GM12878 (cell line): ENCODE data around the gene BUB3. TPM values are rescaled to one million over a fixed set of nuclear protein-coding genes. Genes with fewer than 3 reads are reported as not detected.

Experiments
- ATAC-seq: fragments of 200-7000 bp; cut with Tn5 transposase; 3 replicates; pipeline ENCODE4 v1.9.1; 2020; ENCODE audit warnings: mild to moderate bottlenecking, moderate library complexity
- BruUV-seq: library from RNA; stranded (reverse); fragments of 400-500 nt; replicated peaks from 2 replicates; lab custom pipeline; 2021; lab: Mats Ljungman, UMichigan
- CTCF ChIA-PET: fragments of 300-600 bp; sonication (Branson Sonifier 250); formaldehyde crosslinking; extraction: SDS; loops from one replicate; lab custom pipeline; 2021; ENCODE audit warnings: inconsistent platforms; lab: Yijun Ruan, JAX
- POLR2A ChIA-PET: fragments of 350-600 bp; formaldehyde crosslinking; extraction: SDS; loops from one replicate; lab custom pipeline; 2021; ENCODE audit warnings: inconsistent platforms; lab: Charles Lee
- RAD21 ChIA-PET: fragments of 300-600 bp; sonication (Branson Sonifier 250); formaldehyde crosslinking; loops from one replicate; lab custom pipeline; 2023; ENCODE audit warnings: antibody characterized with exemption; ENCODE audit not compliant: unreplicated experiment; lab: Charles Lee
- SMC1A ChIA-PET: fragments of 300-600 bp; sonication (Branson Sonifier 250); formaldehyde crosslinking; loops from one replicate; lab custom pipeline; 2023; ENCODE audit not compliant: unreplicated experiment, uncharacterized antibody; lab: Charles Lee
- DNase-seq: peaks from one replicate; pipeline ENCODE4 v3.0.0-alpha.2; 2011; ENCODE audit warnings: low read depth, low spot score
- FAIRE-seq: peaks from 3 replicates; lab custom pipeline; 2011; peaks lifted over from hg19 to GRCh38; lab: Jason Lieb, UNC
- H2AFZ ChIP-seq: 2 replicates; pipeline ENCODE4 v1.6.0; 2011; ENCODE audit warnings: low read depth, low read length, control low read depth; ENCODE audit not compliant: control insufficient read depth
- H3K27ac ChIP-seq: 2 replicates; pipeline ENCODE4 v1.5.1; 2011; ENCODE audit warnings: control low read depth; ENCODE audit not compliant: control insufficient read depth, insufficient read depth
- H3K27me3 ChIP-seq, 2 experiments: replicated peaks in 1 of 2; 2 replicates each; pipeline versions ENCODE4 v1.6.0 to v1.6.1; 2011; ENCODE audit warnings: low read length in 1 of 2; ENCODE audit not compliant: control insufficient read depth in 2 of 2, insufficient read depth in 2 of 2
- H3K36me3 ChIP-seq, 2 experiments: 2 replicates each; pipeline ENCODE4 v1.5.1; 2011; ENCODE audit warnings: low read length in 1 of 2; ENCODE audit not compliant: control insufficient read depth in 2 of 2, insufficient read depth in 2 of 2
- H3K4me1 ChIP-seq: 2 replicates; pipeline ENCODE4 v1.6.1; 2011; ENCODE audit warnings: mild to moderate bottlenecking, low read length, moderate library complexity, mixed read lengths; ENCODE audit not compliant: control insufficient read depth, insufficient read depth
- H3K4me2 ChIP-seq: 2 replicates; pipeline ENCODE4 v1.6.0; 2011; ENCODE audit warnings: control low read depth; ENCODE audit not compliant: control insufficient read depth, insufficient read depth
- H3K4me3 ChIP-seq: fragments of 200-600 bp; sonication (generic); 2 replicates; pipeline ENCODE4 v1.5.1; 2016
- H3K79me2 ChIP-seq: 2 replicates; pipeline ENCODE4 v1.6.0; 2011; ENCODE audit warnings: low read length; ENCODE audit not compliant: control insufficient read depth, insufficient read depth
- H3K9ac ChIP-seq: 2 replicates; pipeline ENCODE4 v1.8.0; 2011; ENCODE audit warnings: low read length, control low read depth, mixed read lengths; ENCODE audit not compliant: control insufficient read depth, insufficient read depth
- H3K9me3 ChIP-seq: replicated peaks from 3 replicates; pipeline ENCODE4 v1.5.1; 2011; ENCODE audit warnings: mild to moderate bottlenecking, low read length; ENCODE audit not compliant: control insufficient read depth, insufficient read depth
- H4K20me1 ChIP-seq: 2 replicates; pipeline ENCODE4 v1.6.0; 2011; ENCODE audit not compliant: control insufficient read depth, insufficient read depth
- CBFB ChIP-seq: IDR thresholded peaks from 2 replicates; pipeline ENCODE4 v1.6.1; 2016; ENCODE audit warnings: antibody characterized with exemption, low read depth
- CBX3 ChIP-seq: fragments of 200-600 bp; sonication (generic); IDR thresholded peaks from 2 replicates; pipeline ENCODE4 v1.6.1; 2016; ENCODE audit warnings: low read depth, borderline replicate concordance
- EP300 ChIP-seq, 2 experiments: fragments of 150-350 bp in 1 of 2; IDR thresholded peaks; 2 replicates each; pipeline ENCODE4 v1.6.1; 2011 to 2012; ENCODE audit warnings: low read depth in 2 of 2, low read length in 2 of 2, borderline replicate concordance in 1 of 2, improper control_type of control experiment in 1 of 2, inconsistent platforms in 1 of 2; ENCODE audit not compliant: control insufficient read depth in 1 of 2
- POLR2AphosphoS2 ChIP-seq: IDR thresholded peaks from 2 replicates; pipeline ENCODE4 v1.6.1; 2011; ENCODE audit warnings: low read depth, mild to moderate bottlenecking, low read length, improper control_type of control experiment, moderate library complexity
- TBL1XR1 ChIP-seq: IDR thresholded peaks from 2 replicates; pipeline ENCODE4 v1.6.1; 2012; ENCODE audit warnings: low read depth, low read length, improper control_type of control experiment
- ZNF274 ChIP-seq: IDR thresholded peaks from one replicate; pipeline ENCODE4 v1.8.0; 2011; ENCODE audit not compliant: insufficient read length, insufficient read depth
- WGBS: methylation state at CpG from one replicate; pipeline ENCODE4 v1.1.6; 2016; ENCODE audit warnings: low lambda C conversion rate; ENCODE audit not compliant: insufficient replicate concordance, insufficient coverage; ENCODE audit errors: missing lambda C conversion rate; 5-methylcytosine and 5-hydroxymethylcytosine counted together
- in situ Hi-C: fragments of 300-500 bp; cut with MboI; formaldehyde crosslinking; loops from 9 replicates; pipeline ENCODE4 v1.14.3; 2018; ENCODE audit warnings: mixed read lengths
- intact Hi-C: fragments of 100-400 bp; cut with micrococcal nuclease; formaldehyde crosslinking; loops from one replicate; pipeline ENCODE4 v1.14.2; 2022; ENCODE audit not compliant: unreplicated experiment
- polyA plus RNA-seq, 11 experiments: library from polyadenylated mRNA; depleted of rRNA in 4 of 11; unstranded in 6 of 11; stranded (reverse) in 5 of 11; fragments of >200 nt; fragmentation: Nextera tagmentation in 4 of 11; fragmentation: Illumina TruSeq in 1 of 11; extraction: Ambion mirVana in 4 of 11; extraction: Trizol in 1 of 11; gene quantifications; 1 replicate in 1 of 11; 2 replicates in 10 of 11; pipeline versions ENCODE4 v1.2.1 to v1.2.3, GENCODE V29; 2011 to 2016; ENCODE audit warnings: inconsistent platforms in 2 of 11, missing spikeins in 2 of 11, low read depth in 1 of 11
- total RNA-seq, 4 experiments: library from RNA; depleted of rRNA in 3 of 4; stranded (reverse); fragments of >200 nt in 3 of 4; fragmentation: Illumina TruSeq in 1 of 4; extraction: Trizol in 1 of 4; gene quantifications; 2 replicates each; pipeline versions ENCODE4 v1.2.1 to v1.2.3, GENCODE V29; 2013 to 2021
- TF ChIP-seq, protein P1 (sequence below): fragments of 450-650 bp; IDR thresholded peaks from 2 replicates; pipeline ENCODE4 v1.6.1; 2017; ENCODE audit warnings: mild to moderate bottlenecking, moderate library complexity
- TF ChIP-seq, protein P2 (sequence below): fragments of 450-650 bp; IDR thresholded peaks from 2 replicates; pipeline ENCODE4 v1.6.1; 2016; ENCODE audit warnings: mild to moderate bottlenecking, moderate library complexity, borderline replicate concordance

BUB3 gene
- total and polyA plus RNA-seq, 10 of the 15 experiments (the other 5 are each of a cell fraction or from before 2014, with no cell fraction given) = 260 to 1,126 (median 441) TPM

DNA sequence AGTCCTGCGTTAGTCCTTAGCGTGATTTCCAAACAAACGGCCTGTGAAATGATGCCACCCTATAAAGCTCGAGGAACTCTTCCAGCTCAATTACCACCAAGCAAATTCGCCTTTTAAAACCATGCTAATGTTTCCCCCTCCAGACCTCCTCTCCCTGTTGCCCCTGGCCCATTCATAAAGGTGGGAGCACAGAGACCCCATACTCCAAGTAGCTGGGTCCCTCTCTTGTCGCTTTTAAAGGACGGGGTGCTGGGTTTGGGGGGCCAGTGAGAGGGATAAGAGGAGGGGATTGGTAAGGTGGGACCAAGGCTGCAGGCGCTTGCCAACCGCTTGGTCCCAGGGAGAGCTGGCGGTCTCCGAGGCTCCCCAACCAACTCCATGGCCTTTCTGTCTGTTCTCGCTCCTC, 5.0 kb upstream of the BUB3 start:
- peaks cover 23 to 26% of the 10 kb centered on the region in 2 experiments for H3K27me3 ChIP-seq
- 11% methylated on average over 12 of the region's 12 CpGs for WGBS
- intact Hi-C loops = no loop called here
- POLR2A ChIA-PET = no interaction called here
- no peak for DNase-seq
- peak overlapping the region; percentile 70 for H3K4me3 ChIP-seq
- peak overlapping the region; percentile 56 for H3K27ac ChIP-seq
- H3K4me2 ChIP-seq = peak overlapping the region; percentile 94
- RAD21 ChIA-PET = no interaction called here
- no peaks in the 10 kb centered on the region for H3K36me3 ChIP-seq
- peak overlapping the region; percentile 76 for H3K9ac ChIP-seq
- peaks cover 16% of the 10 kb centered on the region for H3K4me1 ChIP-seq
- SMC1A ChIA-PET = interaction anchor here (0.8 kb wide), 1 partner anchor 18 kb away, joined by 3 read pairs; no protein-coding TSS in a partner anchor
- H2AFZ ChIP-seq = peak overlapping the region; percentile 62
- H3K9me3 ChIP-seq = peaks cover 1% of the 10 kb centered on the region; the same call in 1 of the 3 replicates
- no peaks in the 10 kb centered on the region for H4K20me1 ChIP-seq
- CTCF ChIA-PET = no interaction called here
- in situ Hi-C loops = no loop called here
- no peak for FAIRE-seq
- no peak for ATAC-seq
- BruUV-seq = no TSS peak
- TF ChIP-seq CBX3 = no peak
- TF ChIP-seq CBFB = no peak
- TF ChIP-seq, protein P1, sequence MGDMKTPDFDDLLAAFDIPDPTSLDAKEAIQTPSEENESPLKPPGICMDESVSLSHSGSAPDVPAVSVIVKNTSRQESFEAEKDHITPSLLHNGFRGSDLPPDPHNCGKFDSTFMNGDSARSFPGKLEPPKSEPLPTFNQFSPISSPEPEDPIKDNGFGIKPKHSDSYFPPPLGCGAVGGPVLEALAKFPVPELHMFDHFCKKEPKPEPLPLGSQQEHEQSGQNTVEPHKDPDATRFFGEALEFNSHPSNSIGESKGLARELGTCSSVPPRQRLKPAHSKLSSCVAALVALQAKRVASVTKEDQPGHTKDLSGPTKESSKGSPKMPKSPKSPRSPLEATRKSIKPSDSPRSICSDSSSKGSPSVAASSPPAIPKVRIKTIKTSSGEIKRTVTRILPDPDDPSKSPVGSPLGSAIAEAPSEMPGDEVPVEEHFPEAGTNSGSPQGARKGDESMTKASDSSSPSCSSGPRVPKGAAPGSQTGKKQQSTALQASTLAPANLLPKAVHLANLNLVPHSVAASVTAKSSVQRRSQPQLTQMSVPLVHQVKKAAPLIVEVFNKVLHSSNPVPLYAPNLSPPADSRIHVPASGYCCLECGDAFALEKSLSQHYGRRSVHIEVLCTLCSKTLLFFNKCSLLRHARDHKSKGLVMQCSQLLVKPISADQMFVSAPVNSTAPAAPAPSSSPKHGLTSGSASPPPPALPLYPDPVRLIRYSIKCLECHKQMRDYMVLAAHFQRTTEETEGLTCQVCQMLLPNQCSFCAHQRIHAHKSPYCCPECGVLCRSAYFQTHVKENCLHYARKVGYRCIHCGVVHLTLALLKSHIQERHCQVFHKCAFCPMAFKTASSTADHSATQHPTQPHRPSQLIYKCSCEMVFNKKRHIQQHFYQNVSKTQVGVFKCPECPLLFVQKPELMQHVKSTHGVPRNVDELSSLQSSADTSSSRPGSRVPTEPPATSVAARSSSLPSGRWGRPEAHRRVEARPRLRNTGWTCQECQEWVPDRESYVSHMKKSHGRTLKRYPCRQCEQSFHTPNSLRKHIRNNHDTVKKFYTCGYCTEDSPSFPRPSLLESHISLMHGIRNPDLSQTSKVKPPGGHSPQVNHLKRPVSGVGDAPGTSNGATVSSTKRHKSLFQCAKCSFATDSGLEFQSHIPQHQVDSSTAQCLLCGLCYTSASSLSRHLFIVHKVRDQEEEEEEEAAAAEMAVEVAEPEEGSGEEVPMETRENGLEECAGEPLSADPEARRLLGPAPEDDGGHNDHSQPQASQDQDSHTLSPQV = no peak
- no peak for TF ChIP-seq TBL1XR1
- no peak for TF ChIP-seq ZNF274
- TF ChIP-seq EP300 (IDR thresholded peaks at IDR 0.05; ENCODE audit: borderline replicate concordance in 1 of 2, control insufficient read depth in 1 of 2, low read depth in 2 of 2, low read length in 2 of 2) = no peak
- TF ChIP-seq, protein P2, sequence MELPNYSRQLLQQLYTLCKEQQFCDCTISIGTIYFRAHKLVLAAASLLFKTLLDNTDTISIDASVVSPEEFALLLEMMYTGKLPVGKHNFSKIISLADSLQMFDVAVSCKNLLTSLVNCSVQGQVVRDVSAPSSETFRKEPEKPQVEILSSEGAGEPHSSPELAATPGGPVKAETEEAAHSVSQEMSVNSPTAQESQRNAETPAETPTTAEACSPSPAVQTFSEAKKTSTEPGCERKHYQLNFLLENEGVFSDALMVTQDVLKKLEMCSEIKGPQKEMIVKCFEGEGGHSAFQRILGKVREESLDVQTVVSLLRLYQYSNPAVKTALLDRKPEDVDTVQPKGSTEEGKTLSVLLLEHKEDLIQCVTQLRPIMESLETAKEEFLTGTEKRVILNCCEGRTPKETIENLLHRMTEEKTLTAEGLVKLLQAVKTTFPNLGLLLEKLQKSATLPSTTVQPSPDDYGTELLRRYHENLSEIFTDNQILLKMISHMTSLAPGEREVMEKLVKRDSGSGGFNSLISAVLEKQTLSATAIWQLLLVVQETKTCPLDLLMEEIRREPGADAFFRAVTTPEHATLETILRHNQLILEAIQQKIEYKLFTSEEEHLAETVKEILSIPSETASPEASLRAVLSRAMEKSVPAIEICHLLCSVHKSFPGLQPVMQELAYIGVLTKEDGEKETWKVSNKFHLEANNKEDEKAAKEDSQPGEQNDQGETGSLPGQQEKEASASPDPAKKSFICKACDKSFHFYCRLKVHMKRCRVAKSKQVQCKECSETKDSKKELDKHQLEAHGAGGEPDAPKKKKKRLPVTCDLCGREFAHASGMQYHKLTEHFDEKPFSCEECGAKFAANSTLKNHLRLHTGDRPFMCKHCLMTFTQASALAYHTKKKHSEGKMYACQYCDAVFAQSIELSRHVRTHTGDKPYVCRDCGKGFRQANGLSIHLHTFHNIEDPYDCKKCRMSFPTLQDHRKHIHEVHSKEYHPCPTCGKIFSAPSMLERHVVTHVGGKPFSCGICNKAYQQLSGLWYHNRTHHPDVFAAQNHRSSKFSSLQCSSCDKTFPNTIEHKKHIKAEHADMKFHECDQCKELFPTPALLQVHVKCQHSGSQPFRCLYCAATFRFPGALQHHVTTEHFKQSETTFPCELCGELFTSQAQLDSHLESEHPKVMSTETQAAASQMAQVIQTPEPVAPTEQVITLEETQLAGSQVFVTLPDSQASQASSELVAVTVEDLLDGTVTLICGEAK = no peak
- no peak for TF ChIP-seq POLR2AphosphoS2
- peaks cover 28% of the 10 kb centered on the region for H3K79me2 ChIP-seq
